GM12892 (cell line): Measurements from ENCODE around the gene UNC5A.

Source experiments
- POLR2A ChIP-seq: IDR thresholded peaks from 2 replicates; pipeline ENCODE4 v1.6.1; 2011; ENCODE audit warnings: low read depth, low read length, control low read depth
- POLR2AphosphoS5 ChIP-seq: IDR thresholded peaks from 2 replicates; pipeline ENCODE4 v1.6.1; 2011; ENCODE audit warnings: low read depth, low read length, control low read depth

DNA sequence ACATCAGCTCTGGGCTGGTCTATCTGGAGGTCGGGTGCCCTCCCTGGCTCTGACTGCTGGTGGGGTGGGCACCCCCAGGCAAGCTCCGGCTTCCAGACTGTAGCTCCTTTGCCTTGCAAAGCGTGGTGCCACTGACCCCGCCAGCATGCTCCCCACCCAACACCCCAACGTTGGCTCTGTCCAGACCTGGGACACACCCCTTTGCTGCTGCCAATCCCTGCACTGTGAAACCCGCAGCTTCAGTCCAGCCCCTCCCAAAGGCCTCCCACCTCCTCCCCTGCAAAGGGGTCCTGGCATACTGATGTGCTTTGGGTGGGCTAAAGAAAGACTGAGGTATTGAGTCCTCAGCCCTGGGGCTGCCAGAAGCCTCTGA is 3.9 kb downstream of the UNC5A start:
- TF ChIP-seq POLR2AphosphoS5 (no peak), POLR2A (no peak)
